Fibroblast of peridontal ligament (primary cell): ENCODE measurements around the gene NEK4.

Experiments used
- DNase-seq: peaks from one replicate; pipeline ENCODE4 v3.0.0-alpha.2; 2010; ENCODE audit errors: extremely low read depth

Gene NEK4

GRCh38 chr3:52663098-52663497 is 107.6 kb downstream of the NEK4 start:
- DNase-seq = no peak

- no peak for DNase-seq
Observed at GRCh38 chr3:52660046-52660445, 110.7 kb downstream of the NEK4 start.
